Measurements from ENCODE around the gene DUS2.

DNA sequence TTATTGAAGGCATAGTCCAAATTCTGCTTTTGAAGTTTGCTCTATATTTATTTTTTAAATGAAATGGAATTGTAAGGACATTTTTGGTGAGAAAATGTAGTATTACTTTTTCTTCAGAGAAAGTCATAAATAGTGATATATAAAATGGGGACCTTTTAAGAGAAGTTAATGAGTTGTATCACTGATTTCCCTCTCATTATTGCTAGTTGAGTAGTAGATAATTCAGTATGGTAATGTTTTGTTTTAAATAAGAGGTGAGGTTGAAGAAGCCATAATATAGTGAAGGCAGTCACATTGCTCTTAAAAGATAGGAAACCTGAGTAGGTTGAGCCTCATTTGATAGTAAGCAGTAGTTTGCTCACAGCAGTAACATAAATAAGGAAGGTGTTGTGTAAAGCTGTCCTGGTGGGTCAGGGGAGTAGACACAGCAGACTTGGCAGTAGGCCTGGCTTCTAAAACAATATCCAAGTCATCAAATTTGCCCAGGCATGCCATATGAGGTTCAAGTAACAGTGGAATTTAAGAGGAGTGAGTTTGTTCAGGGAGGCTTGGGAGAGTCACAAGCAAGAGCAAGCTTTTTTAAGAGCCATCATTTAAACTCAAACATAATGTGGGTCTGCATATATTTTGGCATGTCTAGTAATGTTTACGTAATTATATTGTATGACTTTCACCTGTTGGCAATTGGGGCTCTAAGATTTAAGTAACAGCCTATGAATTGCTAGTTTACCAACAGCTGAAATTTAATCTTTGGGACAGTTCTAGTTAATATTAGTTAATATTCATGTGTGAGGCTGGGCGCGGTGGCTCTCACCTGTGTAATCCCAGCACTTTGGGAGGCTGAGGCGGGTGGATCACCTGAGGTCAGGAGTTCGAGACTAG lies 68.5 kb downstream of the DUS2 start:
- TF ChIP-seq ZNF324 (CRISPR knock-in tag; IDR thresholded peaks at IDR 0.05) (no peak), NR2F6 (CRISPR knock-in tag; IDR thresholded peaks at IDR 0.05) (no peak), TOE1 (IDR thresholded peaks at IDR 0.05; ENCODE audit: borderline replicate concordance) (no peak), TOE1 (CRISPR knock-in tag; IDR thresholded peaks at IDR 0.05; ENCODE audit: borderline replicate concordance, low read depth) (no peak), FOXJ3 (CRISPR knock-in tag; IDR thresholded peaks at IDR 0.05) (no peak), ZNF561 (CRISPR knock-in tag; conservative IDR thresholded peaks at IDR 0.05) (no peak), ZNF133 (CRISPR knock-in tag; IDR thresholded peaks at IDR 0.05) (no peak)
- TF ChIP-seq, protein P1, sequence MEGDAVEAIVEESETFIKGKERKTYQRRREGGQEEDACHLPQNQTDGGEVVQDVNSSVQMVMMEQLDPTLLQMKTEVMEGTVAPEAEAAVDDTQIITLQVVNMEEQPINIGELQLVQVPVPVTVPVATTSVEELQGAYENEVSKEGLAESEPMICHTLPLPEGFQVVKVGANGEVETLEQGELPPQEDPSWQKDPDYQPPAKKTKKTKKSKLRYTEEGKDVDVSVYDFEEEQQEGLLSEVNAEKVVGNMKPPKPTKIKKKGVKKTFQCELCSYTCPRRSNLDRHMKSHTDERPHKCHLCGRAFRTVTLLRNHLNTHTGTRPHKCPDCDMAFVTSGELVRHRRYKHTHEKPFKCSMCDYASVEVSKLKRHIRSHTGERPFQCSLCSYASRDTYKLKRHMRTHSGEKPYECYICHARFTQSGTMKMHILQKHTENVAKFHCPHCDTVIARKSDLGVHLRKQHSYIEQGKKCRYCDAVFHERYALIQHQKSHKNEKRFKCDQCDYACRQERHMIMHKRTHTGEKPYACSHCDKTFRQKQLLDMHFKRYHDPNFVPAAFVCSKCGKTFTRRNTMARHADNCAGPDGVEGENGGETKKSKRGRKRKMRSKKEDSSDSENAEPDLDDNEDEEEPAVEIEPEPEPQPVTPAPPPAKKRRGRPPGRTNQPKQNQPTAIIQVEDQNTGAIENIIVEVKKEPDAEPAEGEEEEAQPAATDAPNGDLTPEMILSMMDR (IDR thresholded peaks at IDR 0.05 in 2 of 3, conservative IDR thresholded peaks at IDR 0.05 in 1 of 3; ENCODE audit: insufficient read depth in 2 of 3, low read depth in 1 of 3, low read length in 3 of 3), result no peak
